Stimulated activated CD4-positive, alpha-beta T cell treated with anti-CD3 and anti-CD28 coated beads, TNF-alpha, amount 100 ng/mL, for 24 hours (primary cell): ENCODE results near the gene TGM5.
"Not testable (repeated sequence)": the region's sequence is repeated elsewhere in the genome, so short reads cannot be mapped to it uniquely, and the experiment has no call there.

Experiments
- DNase-seq, 3 experiments: peaks; one replicate each; pipeline ENCODE4 v3.0.0-alpha.2; 2020; ENCODE audit warnings: low read depth in 3 of 3

TGM5 gene

GRCh38 chr15:43218908-43219706 is 47.6 kb downstream of the TGM5 start:
- no peak for DNase-seq

DNA sequence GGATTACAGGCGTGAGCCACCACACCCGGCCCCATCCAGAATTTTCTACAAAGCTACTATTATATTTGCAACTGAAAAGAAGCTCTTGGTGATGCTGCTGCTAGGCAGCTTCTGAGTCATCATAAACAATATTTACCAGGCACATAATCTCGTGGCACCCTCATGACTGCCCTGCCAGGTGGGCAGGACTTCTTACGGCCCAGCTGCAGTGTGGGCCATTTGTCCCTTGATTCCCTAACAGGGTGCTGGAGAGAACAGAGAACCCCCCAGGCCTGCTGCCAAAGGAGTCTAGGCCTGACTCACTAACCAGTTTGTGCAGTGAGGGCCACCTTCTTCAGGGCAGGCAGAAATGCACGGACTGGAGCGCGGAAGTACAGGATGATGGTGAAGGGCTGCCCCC is 50.8 kb downstream of the TGM5 start:
- DNase-seq, result no peak

DNA sequence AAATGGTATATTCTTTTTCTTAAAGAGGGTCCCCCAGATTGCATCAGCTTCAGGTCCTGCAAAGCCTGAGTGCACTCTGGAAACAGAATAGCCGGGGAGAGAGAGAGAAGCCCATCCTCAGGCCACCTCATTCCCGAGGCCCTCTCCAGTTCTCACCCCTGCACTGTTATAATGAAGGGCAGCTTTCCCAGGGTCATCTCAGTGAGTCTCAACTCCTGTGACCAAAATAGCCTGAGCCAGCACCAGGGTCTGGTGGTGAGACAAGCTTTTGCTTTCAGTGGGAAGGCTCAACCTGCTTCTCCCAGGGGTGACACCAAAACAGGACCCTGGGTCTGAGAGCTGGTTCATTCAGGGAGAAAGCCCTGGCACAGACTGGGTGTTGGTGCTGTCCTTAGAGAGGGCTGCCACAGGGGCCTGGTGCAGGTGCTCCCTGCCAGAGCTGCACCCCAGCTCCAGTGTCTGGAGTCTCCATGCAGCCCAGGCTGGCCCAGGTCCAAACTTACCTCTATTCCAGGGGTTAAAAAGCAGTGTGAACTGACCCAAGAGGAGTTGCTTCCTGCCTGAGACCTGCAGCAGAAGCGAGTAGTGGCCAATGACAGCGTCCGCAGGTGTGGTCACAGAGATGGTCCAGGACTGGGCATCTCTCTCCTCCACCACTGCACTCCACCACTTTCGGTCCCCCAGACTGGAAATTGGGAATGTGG is 52.0 kb downstream of the TGM5 start:
- no peak for DNase-seq

- DNase-seq, result no peak
Measured at GRCh38 chr15:43214169-43214568, 52.6 kb downstream of the TGM5 start.

- DNase-seq, result no peak
Measured at GRCh38 chr15:43213466-43213865, 53.3 kb downstream of the TGM5 start.

- DNase-seq, result no peak
Measured at GRCh38 chr15:43212951-43213350, 53.8 kb downstream of the TGM5 start.

GRCh38 chr15:43212299-43212698 is 54.4 kb downstream of the TGM5 start:
- DNase-seq, result no peak

GRCh38 chr15:43211224-43211735 is 55.4 kb downstream of the TGM5 start:
- DNase-seq, result no peak

DNA sequence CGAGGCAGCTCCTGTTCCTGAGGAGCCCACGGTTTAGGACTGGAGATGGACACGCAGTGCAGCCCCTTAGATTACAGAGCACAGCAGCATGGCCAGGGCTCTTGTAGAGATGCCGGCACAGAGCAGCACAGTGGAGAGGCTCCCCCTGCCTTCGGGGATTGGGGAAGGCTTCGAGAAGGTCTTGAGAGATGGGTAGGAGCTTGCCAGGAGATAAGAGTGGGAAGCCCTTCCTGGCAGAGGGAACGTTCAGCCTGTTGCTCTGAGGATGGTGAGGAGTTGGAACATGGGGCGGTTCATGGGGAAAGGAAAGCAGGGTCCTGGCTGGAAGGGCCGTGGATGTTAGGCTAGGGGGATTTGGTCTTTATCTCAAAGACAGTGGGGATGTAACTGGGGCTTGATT is 55.9 kb downstream of the TGM5 start:
- DNase-seq, result no peak

- no peak for DNase-seq
Measured at GRCh38 chr15:43210172-43210745, 56.5 kb downstream of the TGM5 start.

DNA sequence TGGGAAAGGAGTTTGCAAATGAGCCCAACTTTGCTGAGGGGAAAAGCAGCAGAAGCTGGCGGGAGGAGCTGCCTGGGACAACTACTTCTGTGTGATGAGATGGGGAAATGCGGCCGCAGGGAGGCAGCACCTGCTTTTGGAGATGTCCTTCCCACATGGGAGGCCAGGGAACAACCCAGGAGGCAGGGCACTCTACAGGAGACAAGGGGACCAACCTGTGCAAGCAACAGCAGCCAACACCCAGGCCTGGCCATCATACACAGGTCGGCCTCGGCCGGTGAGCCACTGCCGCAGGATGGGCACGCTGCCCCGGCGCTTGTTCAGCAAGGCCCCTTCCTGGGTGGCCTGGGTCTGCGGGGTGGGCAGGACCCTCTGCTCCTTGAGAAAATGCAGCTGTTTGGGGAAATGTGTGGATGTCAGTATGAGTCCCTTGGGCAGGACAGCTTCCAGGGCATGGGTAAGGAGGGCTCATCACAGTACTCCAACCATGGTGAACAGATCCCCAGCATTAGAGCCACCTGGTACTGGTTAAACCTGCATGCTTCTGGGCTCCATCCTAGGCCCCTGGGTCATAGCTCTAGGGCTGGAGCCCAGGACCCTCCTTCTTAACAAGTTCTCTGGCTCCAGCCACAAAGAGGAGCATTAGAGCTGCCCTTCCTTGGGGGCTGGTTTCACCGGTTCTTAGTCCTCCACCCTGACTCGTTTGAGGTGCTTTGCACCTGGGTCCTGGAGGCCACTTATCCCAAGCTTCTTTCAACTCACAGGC is 57.5 kb downstream of the TGM5 start:
- DNase-seq, result no peak

DNA sequence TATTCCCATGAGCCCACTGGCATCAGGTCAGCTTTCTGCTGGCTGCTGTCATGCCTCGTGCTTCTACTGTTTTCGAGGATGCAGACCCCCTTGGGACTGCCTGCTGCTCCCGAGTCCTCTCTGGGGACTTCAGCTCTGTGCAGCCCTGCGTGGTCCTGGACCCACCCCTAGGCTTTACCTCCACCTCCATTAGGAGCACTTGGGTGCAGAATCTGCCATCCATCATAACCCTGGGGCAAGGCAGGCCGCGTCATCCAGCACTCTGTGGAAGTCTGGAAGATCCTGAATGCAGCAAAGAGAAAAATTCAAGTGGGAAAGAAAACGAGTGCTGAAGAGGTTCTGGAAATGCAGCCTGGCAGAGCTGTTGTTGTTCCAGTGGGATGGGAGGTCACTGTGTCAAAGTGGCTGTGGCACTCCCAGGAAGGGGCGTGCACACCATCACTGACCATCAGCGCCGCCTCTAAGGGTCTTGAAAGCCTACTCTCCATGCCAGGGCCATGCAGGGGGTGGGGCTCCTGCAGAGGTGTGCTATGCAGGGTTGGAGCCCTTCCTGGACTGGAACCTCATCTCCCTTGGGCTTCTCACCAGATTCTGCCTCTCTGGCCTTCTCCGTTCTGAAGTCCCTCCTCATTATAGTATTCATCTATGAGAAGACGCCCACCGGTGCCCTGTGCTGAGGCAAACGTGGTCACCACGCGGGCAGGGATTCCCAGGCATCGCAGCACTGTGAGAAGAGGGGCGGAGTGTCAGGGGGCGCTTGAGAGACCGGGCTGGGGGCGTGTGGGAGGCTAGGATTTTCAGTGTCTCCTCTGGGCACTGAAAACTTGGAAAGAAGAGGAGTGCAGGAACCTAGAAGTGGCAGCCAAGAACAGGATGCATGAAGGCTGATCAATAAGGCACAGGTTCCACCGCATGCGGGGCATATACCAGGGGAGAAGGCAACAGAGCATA is 58.4 kb downstream of the TGM5 start:
- no peak for DNase-seq

DNA sequence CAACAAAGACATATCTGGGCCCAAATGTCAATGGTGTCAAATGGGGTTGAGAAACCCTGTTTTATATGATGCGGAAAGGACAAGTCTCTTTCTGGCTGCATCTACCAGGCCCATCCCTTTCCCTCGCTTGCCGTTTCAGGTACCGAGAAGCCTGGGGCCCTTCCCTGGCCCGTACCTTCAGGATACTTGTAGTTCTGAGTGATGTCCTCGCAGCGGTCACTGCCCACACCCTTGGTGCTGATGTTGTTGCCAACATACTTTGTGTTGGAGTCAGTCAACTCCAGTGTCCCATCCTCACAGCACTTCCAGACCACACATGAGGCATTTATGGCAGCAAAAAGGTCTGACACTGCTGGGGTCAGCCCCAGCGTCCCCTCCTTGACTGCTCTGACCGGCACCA is 59.7 kb downstream of the TGM5 start:
- DNase-seq, result no peak

GRCh38 chr15:43206054-43206453 is 60.7 kb downstream of the TGM5 start:
- DNase-seq, result no peak

- DNase-seq, result peak in 2 of 3 experiments; percentile 8 to 42
Measured at GRCh38 chr15:43204016-43204901, 62.5 kb downstream of the TGM5 start.

- no peak for DNase-seq
Measured at GRCh38 chr15:43199945-43200488, 66.7 kb downstream of the TGM5 start.

DNA sequence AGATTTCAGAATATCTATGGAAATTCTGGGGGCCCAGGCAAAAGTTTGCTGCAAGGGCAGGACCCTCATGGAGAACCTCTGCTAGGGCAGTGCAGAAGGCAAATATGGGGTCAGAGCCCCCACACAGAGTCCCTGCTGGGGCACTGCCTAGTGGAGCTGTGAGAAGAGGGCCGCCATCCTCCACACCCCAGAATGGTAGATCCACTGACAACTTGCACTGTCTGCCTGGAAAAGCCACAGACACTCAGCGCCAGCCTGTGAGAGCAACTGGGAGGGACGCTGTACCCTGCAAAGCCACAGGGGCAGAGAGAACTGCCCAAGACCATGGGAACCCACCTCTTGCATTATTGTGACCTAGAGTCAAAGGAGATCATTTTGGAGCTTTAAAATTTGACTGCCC is 67.7 kb downstream of the TGM5 start:
- DNase-seq, result no peak

DNA sequence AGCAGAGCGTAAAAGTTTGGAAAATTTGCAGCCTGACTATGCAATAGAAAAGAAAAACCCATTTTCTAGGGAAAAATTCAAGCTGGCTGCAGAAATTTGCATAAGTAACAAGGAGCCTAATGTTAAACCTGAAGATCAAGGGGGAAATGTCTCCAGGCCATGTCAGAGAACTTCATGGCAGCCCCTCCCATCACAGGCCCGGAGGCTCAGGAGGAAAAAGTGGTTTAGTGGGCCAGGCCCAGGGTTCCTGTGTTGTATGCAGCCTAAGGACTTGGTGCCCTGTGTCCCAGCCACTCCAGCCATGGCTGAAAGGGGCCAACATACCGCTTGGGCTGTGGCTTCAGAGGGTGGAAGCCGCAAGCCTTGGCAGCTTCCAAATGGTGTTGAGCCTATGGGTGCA is 68.2 kb downstream of the TGM5 start:
- not testable (repeated sequence) for DNase-seq

DNA sequence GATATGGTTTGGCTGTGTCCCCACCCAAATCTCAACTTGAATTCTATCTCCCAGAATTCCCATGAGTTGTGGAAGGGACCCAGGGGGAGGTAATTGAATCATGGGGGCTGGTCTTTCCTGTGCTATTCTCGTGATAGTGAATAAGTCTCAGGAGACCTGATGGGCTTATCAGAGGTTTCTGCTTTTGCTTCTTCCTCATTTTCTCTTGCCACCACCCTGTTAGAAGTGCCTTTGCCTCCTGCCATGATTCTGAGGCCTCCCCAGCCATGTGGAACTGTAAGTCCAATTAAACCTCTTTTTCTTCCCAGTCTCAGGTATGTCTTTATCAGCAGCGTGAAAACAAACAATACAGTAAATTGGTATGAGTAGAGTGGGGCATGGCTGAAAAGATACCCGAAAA is 69.0 kb downstream of the TGM5 start:
- not testable (repeated sequence) for DNase-seq
